CD8-positive, alpha-beta memory T cell (primary cell): ENCODE measurements around the gene CLCN1. TPM values are rescaled to one million over a fixed set of nuclear protein-coding genes. Genes with fewer than 3 reads are reported as not detected.
A peak's percentile ranks its signal among the peaks of the same experiment; 100 is the strongest.

ENCODE experiments used
- CTCF ChIA-PET: fragments of 350-600 bp; sonication (Branson Sonifier 250); formaldehyde crosslinking; loops from one replicate; lab custom pipeline; 2021; ENCODE audit warnings: antibody characterized with exemption; lab: Charles Lee
- POLR2A ChIA-PET: fragments of 350-600 bp; sonication (Branson Sonifier 250); formaldehyde crosslinking; loops from one replicate; lab custom pipeline; 2021; ENCODE audit warnings: antibody characterized with exemption; lab: Charles Lee
- DNase-seq, 5 donors: peaks; one replicate each; pipeline versions ENCODE4 v3.0.0 to v3.0.0-alpha.2; 2020 to 2022; ENCODE audit warnings: mixed read lengths in 1 of 5
- H3K27ac ChIP-seq: one replicate; pipeline ENCODE4 v1.7.0; 2013; ENCODE audit warnings: low read depth, mild to moderate bottlenecking, low read length, moderate library complexity
- H3K27me3 ChIP-seq: 2 replicates; pipeline ENCODE4 v1.7.0; 2013; ENCODE audit warnings: low read length, mild to moderate bottlenecking; ENCODE audit not compliant: insufficient read depth, poor library complexity, severe bottlenecking
- H3K36me3 ChIP-seq: 2 replicates; pipeline ENCODE4 v1.7.0; 2013; ENCODE audit warnings: mild to moderate bottlenecking, low read length, moderate library complexity; ENCODE audit not compliant: insufficient read depth
- H3K4me1 ChIP-seq: 2 replicates; pipeline ENCODE4 v1.7.0; 2013; ENCODE audit warnings: mild to moderate bottlenecking, low read length, moderate library complexity; ENCODE audit not compliant: insufficient read depth
- H3K4me3 ChIP-seq: 2 replicates; pipeline ENCODE4 v1.7.0; 2013; ENCODE audit warnings: mild to moderate bottlenecking, low read length
- H3K9me3 ChIP-seq: 2 replicates; pipeline ENCODE4 v1.7.0; 2013; ENCODE audit warnings: mild to moderate bottlenecking, low read length
- H3K27ac Mint-ChIP-seq, 8 donors: one replicate each; pipeline ENCODE4 v1.8.0; 2020 to 2021; ENCODE audit warnings: mixed read lengths in 8 of 8, mild to moderate bottlenecking in 6 of 8, inconsistent platforms in 3 of 8, moderate library complexity in 3 of 8
- H3K27me3 Mint-ChIP-seq, 2 donors: one replicate each; pipeline ENCODE4 v1.8.0; 2020 to 2021; ENCODE audit warnings: mixed read lengths in 2 of 2, mild to moderate bottlenecking in 1 of 2, moderate library complexity in 1 of 2
- H3K36me3 Mint-ChIP-seq, 3 donors: one replicate each; pipeline ENCODE4 v1.8.0; 2020 to 2021; ENCODE audit warnings: mixed read lengths in 3 of 3, inconsistent platforms in 1 of 3, mild to moderate bottlenecking in 1 of 3
- H3K4me1 Mint-ChIP-seq, 3 donors: one replicate each; pipeline ENCODE4 v1.8.0; 2020 to 2021; ENCODE audit warnings: mixed read lengths in 3 of 3, inconsistent platforms in 1 of 3, mild to moderate bottlenecking in 1 of 3
- H3K4me3 Mint-ChIP-seq, 7 donors: one replicate each; pipeline ENCODE4 v1.8.0; 2020 to 2021; ENCODE audit warnings: mixed read lengths in 7 of 7, mild to moderate bottlenecking in 6 of 7, moderate library complexity in 4 of 7, inconsistent platforms in 2 of 7
- H3K9me3 Mint-ChIP-seq, 5 donors: one replicate each; pipeline ENCODE4 v1.8.0; 2020 to 2022; ENCODE audit warnings: mixed read lengths in 5 of 5, mild to moderate bottlenecking in 3 of 5, moderate library complexity in 2 of 5, inconsistent platforms in 1 of 5
- polyA plus RNA-seq: library from polyadenylated mRNA; unstranded; fragments of 300-500 nt; fragmentation: Illumina TruSeq; gene quantifications from one replicate; pipeline ENCODE4 v1.2.3, GENCODE V29; 2021
- total RNA-seq, 2 experiments: library from RNA; stranded (reverse); gene quantifications; one replicate each; pipeline ENCODE4 v1.2.3, GENCODE V29; 2021

The CLCN1 gene
- total and polyA plus RNA-seq, 3 experiments from 2014 or later, result 0.11 TPM; not detected in 2

DNA sequence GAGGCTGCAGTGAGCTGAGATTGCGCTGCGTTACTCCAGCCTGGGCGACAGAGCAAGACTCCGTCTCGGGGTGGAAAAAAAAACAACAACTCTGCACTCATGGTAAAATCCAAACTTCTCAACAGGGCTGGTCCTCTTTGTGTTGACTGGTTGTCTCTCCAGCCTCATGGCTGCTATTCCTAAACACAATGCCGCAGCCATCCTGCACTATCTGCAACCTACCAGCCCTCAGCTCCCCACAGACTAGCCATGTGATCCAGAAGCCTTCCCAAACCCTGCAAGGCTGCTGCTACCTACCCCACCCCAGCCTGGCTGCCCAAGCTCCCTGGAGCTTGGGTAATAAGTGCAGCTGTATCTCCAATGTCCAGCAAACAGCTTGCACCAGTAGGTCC, 77.0 kb downstream of the CLCN1 start:
- peaks cover 0 to 79% (median 7%) of the 10 kb centered on the region in 3 donors for H3K36me3 Mint-ChIP-seq
- peak overlapping the region in 1 of 8 donors; percentile 55 for H3K27ac Mint-ChIP-seq
- Histone ChIP-seq H3K27me3 (no peaks in the 10 kb centered on the region), H3K4me3 (no peak overlapping the region), H3K27ac (no peak overlapping the region), H3K36me3 (peaks cover 26% of the 10 kb centered on the region), H3K9me3 (no peaks in the 10 kb centered on the region), H3K4me1 (no peaks in the 10 kb centered on the region)
- no peak overlapping the region for H3K4me3 Mint-ChIP-seq
- ChIA-PET POLR2A (interaction anchor here (0.6 to 2.6 kb wide), 3 partner anchors 13 to 30 kb away, joined by 4 to 7 read pairs (median 6); partner anchors contain the start of gene EPHA1), CTCF (interaction anchor here (2.0 to 3.3 kb wide), 4 partner anchors 11 to 152 kb away, joined by 7 to 18 read pairs (median 11); partner anchors contain the start of gene EPHA1)
- no peaks in the 10 kb centered on the region for H3K9me3 Mint-ChIP-seq
- peaks cover 17 to 32% (median 22%) of the 10 kb centered on the region in 3 donors for H3K4me1 Mint-ChIP-seq
- DNase-seq, result no peak
- H3K27me3 Mint-ChIP-seq, result no peaks in the 10 kb centered on the region

DNA sequence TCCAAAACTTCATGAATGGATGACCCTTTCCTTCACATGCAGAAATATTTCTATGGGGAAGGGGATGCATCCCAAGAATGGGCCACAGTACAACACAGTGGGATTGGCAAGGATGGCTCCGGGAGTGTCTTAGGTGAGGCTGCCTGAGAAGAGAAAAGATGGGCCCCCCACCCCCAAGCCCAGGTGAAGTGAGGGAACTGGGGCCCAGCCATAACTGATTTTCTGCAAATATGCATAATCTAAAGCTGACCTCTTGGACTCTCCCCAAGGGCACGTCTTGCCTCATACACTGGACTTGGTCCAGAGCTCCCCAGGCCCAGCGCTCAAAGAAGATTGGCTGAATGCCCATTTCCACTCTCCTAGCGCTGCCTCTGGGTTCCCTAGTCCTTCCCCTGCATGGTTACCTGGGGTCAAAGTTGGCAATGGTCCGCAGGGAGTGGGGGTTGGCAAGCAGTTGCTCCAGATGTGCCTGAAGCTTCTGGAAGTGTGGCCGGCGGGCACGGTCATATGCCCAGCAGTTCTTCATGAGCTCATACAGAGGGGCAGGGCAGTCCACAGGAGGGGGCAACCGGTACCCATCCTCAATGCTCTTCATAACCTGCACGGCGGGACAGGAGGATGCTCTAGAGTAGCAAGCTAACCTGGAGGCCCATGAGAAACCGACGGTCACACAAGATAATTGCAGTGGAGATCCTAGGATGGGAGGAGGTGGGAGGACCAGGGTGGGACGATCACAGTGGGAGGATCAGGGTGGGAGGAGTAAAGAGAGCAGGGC, 77.5 kb downstream of the CLCN1 start:
- H3K36me3 ChIP-seq, result peaks cover 26% of the 10 kb centered on the region
- ChIA-PET POLR2A (interaction anchor here (2.6 kb wide), 1 partner anchor 14 kb away, joined by 7 read pairs; the partner anchor contains the start of gene EPHA1), CTCF (interaction anchor here (1.1 to 3.3 kb wide), 5 partner anchors 9 to 153 kb away, joined by 6 to 18 read pairs (median 9); partner anchors contain the start of gene EPHA1)
- no peak overlapping the region for H3K4me3 ChIP-seq
- peaks cover 17 to 32% (median 22%) of the 10 kb centered on the region in 3 donors for H3K4me1 Mint-ChIP-seq
- peak overlapping the region in 2 of 8 donors; percentile 55 to 68 for H3K27ac Mint-ChIP-seq
- H3K9me3 Mint-ChIP-seq, result no peaks in the 10 kb centered on the region
- no peaks in the 10 kb centered on the region for H3K9me3 ChIP-seq
- H3K27me3 ChIP-seq, result no peaks in the 10 kb centered on the region
- no peak overlapping the region for H3K4me3 Mint-ChIP-seq
- no peaks in the 10 kb centered on the region for H3K4me1 ChIP-seq
- H3K27me3 Mint-ChIP-seq, result no peaks in the 10 kb centered on the region
- no peak for DNase-seq
- no peak overlapping the region for H3K27ac ChIP-seq
- peaks cover 0 to 77% (median 7%) of the 10 kb centered on the region in 3 donors for H3K36me3 Mint-ChIP-seq

DNA sequence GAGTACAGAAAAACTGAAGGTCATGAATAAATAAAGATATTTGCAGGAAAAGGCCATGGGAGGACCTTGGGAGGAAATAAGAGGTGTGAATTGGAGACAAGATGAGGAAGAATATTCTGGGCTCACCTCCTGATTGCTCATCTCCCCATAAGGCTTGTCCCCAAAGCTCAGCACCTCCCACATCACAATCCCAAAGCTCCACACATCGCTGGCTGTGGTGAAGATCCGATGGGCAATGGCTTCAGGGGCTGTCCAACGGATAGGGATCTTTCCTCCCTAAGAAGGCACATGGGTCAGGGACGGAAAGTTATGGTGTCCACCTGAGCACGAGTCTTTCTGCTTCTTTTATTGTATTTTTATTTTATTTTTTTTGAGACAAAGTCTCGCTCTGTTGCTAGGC, 78.2 kb downstream of the CLCN1 start:
- Mint-ChIP-seq H3K27me3 (no peaks in the 10 kb centered on the region), H3K36me3 (peaks cover 0 to 78% (median 7%) of the 10 kb centered on the region in 3 donors), H3K27ac (peak overlapping the region in 1 of 8 donors; percentile 68), H3K9me3 (no peaks in the 10 kb centered on the region), H3K4me1 (peaks cover 17 to 28% (median 22%) of the 10 kb centered on the region in 3 donors), H3K4me3 (no peak overlapping the region)
- no peak for DNase-seq
- peaks cover 26% of the 10 kb centered on the region for H3K36me3 ChIP-seq
- H3K9me3 ChIP-seq, result no peaks in the 10 kb centered on the region
- H3K4me3 ChIP-seq, result no peak overlapping the region
- H3K27me3 ChIP-seq, result no peaks in the 10 kb centered on the region
- POLR2A ChIA-PET, result interaction anchor here (2.6 kb wide), 1 partner anchor 14 kb away, joined by 7 read pairs; the partner anchor contains the start of gene EPHA1
- H3K27ac ChIP-seq, result no peak overlapping the region
- CTCF ChIA-PET, result interaction anchor here (1.1 to 2.8 kb wide), 4 partner anchors 10 to 14 kb away, joined by 6 to 13 read pairs (median 10); partner anchors contain the start of gene EPHA1
- H3K4me1 ChIP-seq, result no peaks in the 10 kb centered on the region

DNA sequence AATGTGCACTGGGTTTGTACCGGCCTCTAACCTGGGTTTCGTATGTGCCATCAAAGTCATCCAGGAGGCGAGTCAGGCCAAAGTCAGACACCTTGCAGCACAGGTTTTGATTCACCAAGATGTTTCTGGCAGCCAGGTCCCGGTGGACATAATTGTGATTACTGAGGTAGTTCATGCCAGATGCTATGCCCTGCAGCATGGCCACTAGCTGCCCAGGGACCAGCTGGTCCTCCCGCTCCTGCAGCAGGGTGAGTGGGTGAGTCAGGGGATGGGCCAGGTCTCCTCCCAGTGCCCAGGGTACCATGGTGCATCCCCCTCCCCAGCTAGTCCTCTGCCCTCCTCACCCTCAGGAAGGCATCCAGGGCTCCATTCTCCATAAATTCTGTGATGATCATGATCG, 78.9 kb downstream of the CLCN1 start:
- Histone ChIP-seq H3K4me1 (no peaks in the 10 kb centered on the region), H3K9me3 (no peaks in the 10 kb centered on the region), H3K27ac (no peak overlapping the region), H3K27me3 (no peaks in the 10 kb centered on the region), H3K36me3 (peaks cover 20% of the 10 kb centered on the region), H3K4me3 (no peak overlapping the region)
- Mint-ChIP-seq H3K27me3 (no peaks in the 10 kb centered on the region), H3K4me1 (peaks cover 17 to 21% (median 20%) of the 10 kb centered on the region in 3 donors), H3K9me3 (no peaks in the 10 kb centered on the region), H3K4me3 (no peak overlapping the region), H3K36me3 (peaks cover 0 to 76% (median 7%) of the 10 kb centered on the region in 3 donors), H3K27ac (peak overlapping the region in 4 of 8 donors; percentile 5 to 40 (median 14))
- ChIA-PET POLR2A (interaction anchor here (1.2 to 3.7 kb wide), 2 partner anchors 9 to 13 kb away, joined by 5 to 21 read pairs; partner anchors contain the start of gene EPHA1), CTCF (interaction anchor here (2.8 kb wide), 1 partner anchor 14 kb away, joined by 10 read pairs; no protein-coding TSS in a partner anchor)
- no peak for DNase-seq

DNA sequence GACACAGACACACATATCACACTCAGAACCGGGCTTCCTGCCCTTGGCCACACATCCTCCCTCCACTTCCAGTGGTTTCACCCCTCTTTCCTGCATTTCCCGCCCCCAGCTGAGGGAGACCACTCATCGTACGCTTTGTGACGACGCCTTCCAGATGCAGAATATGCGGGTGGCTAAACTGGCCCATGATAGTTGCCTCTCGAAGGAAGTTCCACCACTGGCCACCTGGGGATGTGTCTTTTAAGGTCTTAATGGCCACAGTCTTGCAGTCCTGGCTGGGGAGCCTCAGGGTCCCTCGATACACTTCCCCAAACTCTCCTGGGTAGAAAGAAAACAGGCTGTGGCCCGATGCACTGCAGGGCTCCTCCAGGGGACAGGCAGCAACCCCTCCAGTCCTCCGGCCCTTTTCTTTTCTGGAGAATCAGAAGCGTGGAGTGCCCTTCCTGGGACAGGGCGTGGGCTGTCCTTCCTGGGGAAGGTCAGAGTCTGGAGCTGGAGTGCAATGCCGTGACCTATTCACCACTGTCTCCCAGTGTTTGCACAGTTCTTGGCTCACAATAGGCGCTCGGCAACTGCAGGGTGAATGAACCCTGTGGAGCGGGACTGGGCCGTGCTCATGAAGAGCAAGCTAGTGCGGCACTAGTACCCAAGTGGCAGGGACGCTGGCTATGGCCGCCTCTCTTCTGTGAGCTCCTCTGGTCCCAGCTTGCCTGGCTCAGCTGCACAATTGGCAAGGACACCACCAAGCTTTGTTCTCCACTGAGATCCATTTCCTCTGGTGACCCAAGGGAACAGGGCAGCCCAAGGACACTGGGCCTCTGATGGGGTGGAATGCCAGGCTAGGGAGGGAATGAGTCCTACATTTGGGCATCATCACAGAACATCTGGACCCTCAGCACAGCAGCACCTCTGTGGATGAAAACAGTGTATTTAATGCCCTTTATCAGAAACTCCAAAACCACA, 79.6 kb downstream of the CLCN1 start:
- Mint-ChIP-seq H3K9me3 (no peaks in the 10 kb centered on the region), H3K27me3 (no peaks in the 10 kb centered on the region), H3K27ac (peak overlapping the region in 6 of 8 donors; percentile 6 to 86 (median 42)), H3K4me3 (peak overlapping the region in 2 of 7 donors; percentile 8 to 36), H3K36me3 (peaks cover 0 to 74% (median 7%) of the 10 kb centered on the region in 3 donors), H3K4me1 (peaks cover 14 to 16% (median 15%) of the 10 kb centered on the region in 3 donors)
- DNase-seq, result no peak
- Histone ChIP-seq H3K27ac (no peak overlapping the region), H3K9me3 (no peaks in the 10 kb centered on the region), H3K4me1 (no peaks in the 10 kb centered on the region), H3K4me3 (no peak overlapping the region), H3K36me3 (peaks cover 13% of the 10 kb centered on the region), H3K27me3 (no peaks in the 10 kb centered on the region)
- CTCF ChIA-PET, result interaction anchor here (1.1 to 2.8 kb wide), 3 partner anchors 12 to 15 kb away, joined by 3 to 10 read pairs (median 7); no protein-coding TSS in a partner anchor
- POLR2A ChIA-PET, result interaction anchor here (1.2 to 3.7 kb wide), 2 partner anchors 9 to 12 kb away, joined by 5 to 21 read pairs; partner anchors contain the start of gene EPHA1

DNA sequence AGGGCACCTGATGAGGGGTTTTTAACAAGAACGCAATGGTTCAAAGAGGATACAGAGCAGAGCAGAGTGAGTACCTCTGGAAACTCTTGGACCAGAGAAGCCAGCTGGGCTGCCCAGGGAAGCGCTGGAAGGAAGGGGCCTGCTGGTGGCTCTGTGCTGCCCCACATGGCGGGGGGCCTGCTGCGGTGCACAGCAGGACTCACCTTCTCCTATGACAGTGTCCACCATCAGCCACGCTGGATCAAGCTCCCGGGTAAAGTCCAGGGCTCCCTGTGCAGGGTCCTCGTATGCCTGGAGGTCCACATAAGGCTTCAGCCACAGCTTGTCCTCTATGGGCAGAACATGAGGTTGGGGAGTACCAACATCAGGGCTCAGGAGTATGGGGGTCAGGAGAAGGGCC, 80.3 kb downstream of the CLCN1 start:
- Mint-ChIP-seq H3K36me3 (peaks cover 0 to 74% (median 7%) of the 10 kb centered on the region in 3 donors), H3K27ac (no peak overlapping the region), H3K27me3 (no peaks in the 10 kb centered on the region), H3K9me3 (no peaks in the 10 kb centered on the region), H3K4me3 (no peak overlapping the region), H3K4me1 (peaks cover 14 to 16% (median 15%) of the 10 kb centered on the region in 3 donors)
- CTCF ChIA-PET, result interaction anchor here (1.1 to 2.8 kb wide), 3 partner anchors 11 to 16 kb away, joined by 3 to 10 read pairs (median 7); no protein-coding TSS in a partner anchor
- no peak for DNase-seq
- no peaks in the 10 kb centered on the region for H3K4me1 ChIP-seq
- H3K4me3 ChIP-seq, result no peak overlapping the region
- H3K27me3 ChIP-seq, result no peaks in the 10 kb centered on the region
- H3K36me3 ChIP-seq, result peaks cover 6% of the 10 kb centered on the region
- H3K27ac ChIP-seq, result no peak overlapping the region
- POLR2A ChIA-PET, result interaction anchor here (3.7 kb wide), 1 partner anchor 11 kb away, joined by 21 read pairs; the partner anchor contains the start of gene EPHA1
- no peaks in the 10 kb centered on the region for H3K9me3 ChIP-seq
